BLaER1 (cell line): ENCODE results near the gene CFAP61.

Experiments
- H3K27ac ChIP-seq: shearing (Covaris generic); formaldehyde crosslinking; 2 replicates; pipeline ENCODE4 v1.8.1; 2022
- H3K27me3 ChIP-seq: shearing (Covaris generic); formaldehyde crosslinking; 2 replicates; pipeline ENCODE4 v1.8.1; 2022
- H3K36me3 ChIP-seq: shearing (Covaris generic); formaldehyde crosslinking; 2 replicates; pipeline ENCODE4 v1.8.1; 2022
- H3K4me1 ChIP-seq: shearing (Covaris generic); formaldehyde crosslinking; 2 replicates; pipeline ENCODE4 v1.8.1; 2022
- H3K4me2 ChIP-seq: shearing (Covaris generic); formaldehyde crosslinking; 2 replicates; pipeline ENCODE4 v1.8.1; 2022
- H3K4me3 ChIP-seq: shearing (Covaris generic); formaldehyde crosslinking; 2 replicates; pipeline ENCODE4 v1.8.1; 2022
- H3K9ac ChIP-seq: shearing (Covaris generic); formaldehyde crosslinking; 2 replicates; pipeline ENCODE4 v1.8.1; 2022
- H3K9me3 ChIP-seq: shearing (Covaris generic); formaldehyde crosslinking; 2 replicates; pipeline ENCODE4 v1.8.1; 2022
- H4K20me1 ChIP-seq: shearing (Covaris generic); formaldehyde crosslinking; 2 replicates; pipeline ENCODE4 v1.8.1; 2022
- Cebpa-rat ChIP-seq: shearing (Covaris generic); IDR thresholded peaks from 2 replicates; pipeline ENCODE4 v1.8.1; 2022

CFAP61 gene

DNA sequence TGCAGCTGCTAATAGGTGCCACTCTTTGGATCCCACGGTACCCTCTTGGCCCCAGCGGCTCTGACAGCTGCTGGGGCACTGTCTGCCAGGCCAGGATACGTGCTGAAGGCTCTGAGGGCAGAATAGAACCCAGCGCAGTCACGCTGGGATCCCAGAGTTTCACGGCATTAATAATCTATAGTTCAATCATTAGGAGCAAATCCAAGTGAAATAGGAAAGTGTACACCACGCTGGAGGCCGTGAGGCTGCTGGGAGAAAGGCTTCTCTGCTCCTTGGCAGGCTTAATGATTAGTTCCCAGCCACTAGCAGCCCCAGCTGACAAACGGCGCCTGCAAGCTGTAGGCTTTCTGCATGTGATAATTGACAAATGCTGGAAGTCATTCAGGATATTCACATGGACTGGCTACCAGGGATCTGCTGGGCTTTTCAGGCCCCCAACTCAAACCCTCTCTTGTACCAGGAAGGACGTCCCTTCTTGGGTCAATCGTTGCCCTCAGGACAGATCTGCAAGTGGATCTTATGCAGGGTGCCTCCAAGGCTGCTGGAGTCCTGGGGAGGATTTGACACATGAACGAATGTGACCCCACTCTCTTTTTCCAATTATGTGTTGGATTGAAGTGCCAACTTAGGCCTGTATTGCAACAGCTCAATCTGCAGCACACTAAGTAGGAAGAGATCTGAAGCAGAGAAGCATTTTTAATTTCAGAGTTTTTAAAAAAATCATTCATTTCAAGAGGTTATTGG lies 265.5 kb downstream of the CFAP61 start:
- Histone ChIP-seq H3K36me3 (no peaks in the 10 kb centered on the region), H3K27ac (peak overlapping the region; percentile 78), H3K9ac (no peak overlapping the region; the same call in 1 of the 2 replicates), H3K4me3 (no peak overlapping the region), H4K20me1 (no peaks in the 10 kb centered on the region), H3K9me3 (peaks cover 11% of the 10 kb centered on the region), H3K4me1 (peaks cover 31% of the 10 kb centered on the region), H3K27me3 (no peaks in the 10 kb centered on the region), H3K4me2 (peak overlapping the region; percentile 71)
- no peak for TF ChIP-seq Cebpa-rat

DNA sequence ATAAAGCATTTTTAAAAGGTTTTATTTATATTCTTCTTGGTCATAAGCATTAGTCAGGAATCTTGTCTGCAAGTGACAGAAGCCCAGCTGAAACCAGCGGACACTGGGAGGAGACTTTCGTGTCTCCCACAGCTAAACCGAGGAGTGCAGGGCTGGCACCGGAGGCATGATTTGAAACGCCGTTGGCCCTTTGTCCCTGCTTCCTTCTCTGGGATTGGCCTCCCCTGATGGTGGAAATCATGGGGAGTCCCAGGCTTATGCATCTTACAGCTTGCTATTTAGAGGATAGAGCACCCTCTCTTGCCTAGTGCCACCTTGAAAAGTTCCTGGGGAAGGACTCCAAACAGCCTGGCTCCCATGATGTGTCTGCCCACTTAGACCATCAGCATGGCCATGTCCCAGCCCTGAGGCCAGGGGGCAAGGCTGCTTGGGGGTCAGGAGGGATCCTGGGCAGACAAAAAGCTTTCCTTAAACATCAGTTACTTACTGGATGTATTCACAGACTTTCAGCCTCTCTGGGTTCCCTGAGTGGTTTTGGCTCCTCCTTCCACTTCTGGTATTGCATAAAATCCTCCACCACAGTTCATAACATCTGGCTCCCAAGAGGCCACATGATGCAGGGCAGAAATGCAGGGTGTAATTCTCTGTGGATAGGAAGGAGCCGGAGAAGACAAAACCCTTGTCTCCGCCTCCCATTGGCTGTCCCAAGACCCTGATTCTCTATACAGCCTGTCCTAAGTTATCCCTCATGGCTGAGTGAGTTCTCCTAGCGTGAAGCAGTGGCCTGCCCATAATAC lies 266.2 kb downstream of the CFAP61 start:
- peak; percentile 86 for TF ChIP-seq Cebpa-rat
- Histone ChIP-seq H3K27ac (peak overlapping the region; percentile 78), H3K9me3 (peaks cover 11% of the 10 kb centered on the region), H4K20me1 (no peaks in the 10 kb centered on the region), H3K36me3 (no peaks in the 10 kb centered on the region), H3K4me1 (peaks cover 31% of the 10 kb centered on the region), H3K4me2 (peak overlapping the region; percentile 71), H3K27me3 (no peaks in the 10 kb centered on the region), H3K4me3 (no peak overlapping the region), H3K9ac (peak overlapping the region; percentile 39; the same call in 1 of the 2 replicates)

DNA sequence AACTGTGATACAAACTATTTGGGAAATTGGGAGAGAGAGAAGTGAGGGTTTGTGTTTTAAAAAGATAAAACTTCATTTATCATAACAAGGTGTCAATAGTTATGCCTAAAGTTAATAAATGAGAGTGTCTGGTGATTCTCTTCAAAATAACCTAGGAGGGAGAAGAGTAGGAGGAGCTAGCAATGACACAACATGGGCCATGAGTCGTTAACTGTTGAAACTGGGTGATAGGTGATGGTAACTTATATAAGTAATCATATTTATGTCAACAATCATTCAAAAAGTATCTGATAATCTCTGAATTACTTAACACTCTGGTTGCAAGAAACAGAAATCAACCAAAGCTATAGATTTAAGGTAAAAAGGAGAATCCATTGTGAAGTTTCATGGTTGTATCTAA lies 268.8 kb downstream of the CFAP61 start:
- H3K27me3 ChIP-seq = no peaks in the 10 kb centered on the region
- TF ChIP-seq Cebpa-rat = no peak
- peaks cover 11% of the 10 kb centered on the region for H3K9me3 ChIP-seq
- no peaks in the 10 kb centered on the region for H4K20me1 ChIP-seq
- no peak overlapping the region for H3K4me2 ChIP-seq
- no peak overlapping the region for H3K9ac ChIP-seq
- H3K4me3 ChIP-seq = no peak overlapping the region
- H3K27ac ChIP-seq = no peak overlapping the region
- peaks cover 31% of the 10 kb centered on the region for H3K4me1 ChIP-seq
- no peaks in the 10 kb centered on the region for H3K36me3 ChIP-seq

DNA sequence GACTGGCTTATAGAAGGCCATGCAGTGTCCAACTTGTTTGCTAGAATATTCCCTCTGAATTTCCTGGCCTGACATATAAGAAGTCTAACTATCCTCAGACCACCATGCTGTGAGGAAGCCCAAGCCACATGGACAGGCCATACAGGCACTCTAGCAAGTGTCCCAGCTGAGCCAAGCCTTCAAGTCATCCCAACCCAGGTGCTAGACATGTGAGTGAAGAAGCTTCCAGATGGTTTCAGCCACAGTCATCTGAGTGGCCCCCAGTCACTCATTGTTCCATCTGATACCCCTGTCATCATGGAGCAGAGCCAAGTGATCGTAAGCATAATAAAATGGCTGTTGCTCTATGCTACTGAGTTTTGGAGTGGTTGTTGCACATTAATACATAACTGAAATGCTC lies 269.6 kb downstream of the CFAP61 start:
- Histone ChIP-seq H3K4me2 (no peak overlapping the region), H3K9ac (no peak overlapping the region), H3K4me3 (no peak overlapping the region), H3K4me1 (peaks cover 29% of the 10 kb centered on the region), H4K20me1 (no peaks in the 10 kb centered on the region), H3K9me3 (peaks cover 11% of the 10 kb centered on the region), H3K27ac (no peak overlapping the region), H3K27me3 (no peaks in the 10 kb centered on the region), H3K36me3 (no peaks in the 10 kb centered on the region)
- no peak for TF ChIP-seq Cebpa-rat

DNA sequence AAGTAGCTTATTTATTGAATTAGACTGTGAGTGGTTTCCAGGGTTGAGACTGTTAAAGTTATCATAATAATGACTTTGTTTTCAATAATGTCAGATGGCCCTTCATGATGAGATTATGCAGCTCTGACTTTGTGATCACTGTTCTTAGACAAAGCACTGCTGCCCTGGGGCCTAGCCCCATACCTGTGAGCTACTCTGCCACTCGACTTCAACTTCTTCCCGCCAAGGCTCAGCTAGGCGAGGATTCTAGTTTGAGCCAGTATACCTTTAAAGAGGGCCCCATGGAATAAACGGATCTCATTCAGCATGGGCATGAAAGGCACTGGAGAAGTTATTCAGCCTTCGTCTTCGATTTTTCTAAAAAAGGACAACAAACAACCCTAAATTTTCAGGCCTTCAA lies 270.6 kb downstream of the CFAP61 start:
- Histone ChIP-seq H3K4me3 (no peak overlapping the region), H3K4me2 (no peak overlapping the region), H3K27ac (no peak overlapping the region), H3K9me3 (peaks cover 11% of the 10 kb centered on the region), H3K4me1 (peaks cover 19% of the 10 kb centered on the region), H3K36me3 (no peaks in the 10 kb centered on the region), H4K20me1 (no peaks in the 10 kb centered on the region), H3K9ac (no peak overlapping the region), H3K27me3 (no peaks in the 10 kb centered on the region)
- TF ChIP-seq Cebpa-rat = no peak

DNA sequence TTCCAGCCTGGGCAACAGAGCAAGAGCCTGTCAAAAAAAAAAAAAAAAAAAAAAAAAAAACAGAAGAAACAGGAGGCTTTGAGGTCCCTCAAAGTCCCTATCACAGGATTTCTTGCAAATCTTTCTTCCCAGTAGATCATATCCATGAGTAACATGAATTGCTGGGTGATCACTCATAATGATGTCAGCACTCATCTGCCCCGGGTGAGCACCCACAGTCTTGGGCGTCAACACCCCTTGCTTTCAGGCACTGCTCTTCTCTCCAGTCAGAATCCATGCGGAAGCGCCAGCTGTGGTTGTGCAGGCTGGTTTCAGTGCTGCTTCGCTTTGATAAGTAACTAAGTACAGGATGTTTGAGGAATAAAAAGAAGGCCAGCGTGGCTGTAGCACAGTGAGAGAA lies 275.4 kb downstream of the CFAP61 start:
- H3K4me3 ChIP-seq = no peak overlapping the region
- peaks cover 3% of the 10 kb centered on the region; the same call in 1 of the 2 replicates for H3K4me1 ChIP-seq
- H3K4me2 ChIP-seq = no peak overlapping the region
- no peak for TF ChIP-seq Cebpa-rat
- no peaks in the 10 kb centered on the region for H3K9me3 ChIP-seq
- H3K9ac ChIP-seq = no peak overlapping the region
- no peaks in the 10 kb centered on the region for H3K36me3 ChIP-seq
- no peak overlapping the region for H3K27ac ChIP-seq
- H4K20me1 ChIP-seq = no peaks in the 10 kb centered on the region
- H3K27me3 ChIP-seq = no peaks in the 10 kb centered on the region

DNA sequence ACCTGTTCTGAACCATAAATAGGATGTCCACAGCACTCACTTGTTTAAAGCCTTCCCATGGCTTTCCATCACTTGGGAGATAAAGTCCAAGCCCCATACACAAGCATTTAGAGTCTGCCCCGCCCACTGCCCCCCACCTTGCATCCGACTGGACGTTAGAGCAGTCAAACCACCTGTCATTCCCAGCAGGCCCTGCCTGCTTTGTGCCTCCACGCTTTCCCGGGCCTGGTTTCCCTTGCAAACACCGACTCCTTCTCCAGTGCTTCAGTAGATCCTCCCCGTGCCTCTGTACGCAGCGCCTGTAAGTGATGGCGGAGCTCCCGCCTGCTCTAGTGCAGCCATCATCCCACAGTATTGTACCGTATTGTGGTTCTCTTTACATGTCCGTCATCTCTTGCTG lies 277.2 kb downstream of the CFAP61 start:
- H3K4me1 ChIP-seq = peaks cover 15% of the 10 kb centered on the region
- H3K27me3 ChIP-seq = no peaks in the 10 kb centered on the region
- TF ChIP-seq Cebpa-rat = no peak
- H3K9ac ChIP-seq = no peak overlapping the region
- no peak overlapping the region for H3K27ac ChIP-seq
- H3K4me3 ChIP-seq = no peak overlapping the region
- no peaks in the 10 kb centered on the region for H3K9me3 ChIP-seq
- no peak overlapping the region for H3K4me2 ChIP-seq
- H3K36me3 ChIP-seq = no peaks in the 10 kb centered on the region
- H4K20me1 ChIP-seq = no peaks in the 10 kb centered on the region

DNA sequence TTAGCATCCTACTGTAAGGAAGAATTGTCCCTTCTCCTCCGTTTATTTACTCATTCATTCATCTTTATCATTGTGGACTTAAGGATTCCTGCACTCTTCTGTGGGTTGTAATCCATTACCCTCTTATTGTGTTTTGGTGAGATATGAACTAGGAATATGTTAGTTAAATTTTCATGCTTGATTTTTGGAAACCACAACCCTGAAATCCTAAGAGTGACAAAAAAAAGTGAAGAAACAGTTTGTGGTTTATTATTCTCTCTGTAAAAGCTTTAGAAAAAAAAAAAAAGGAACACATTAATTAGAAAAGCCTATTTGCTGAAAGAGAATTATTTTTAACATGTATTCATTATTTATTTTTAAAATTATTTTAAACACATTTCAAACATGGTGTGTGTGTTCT lies 278.8 kb downstream of the CFAP61 start:
- no peak overlapping the region for H3K4me2 ChIP-seq
- H3K4me3 ChIP-seq = no peak overlapping the region
- H3K27me3 ChIP-seq = no peaks in the 10 kb centered on the region
- no peaks in the 10 kb centered on the region for H4K20me1 ChIP-seq
- H3K9ac ChIP-seq = no peak overlapping the region
- no peak for TF ChIP-seq Cebpa-rat
- H3K4me1 ChIP-seq = peaks cover 20% of the 10 kb centered on the region
- H3K9me3 ChIP-seq = peaks cover 4% of the 10 kb centered on the region; the same call in 1 of the 2 replicates
- H3K36me3 ChIP-seq = no peaks in the 10 kb centered on the region
- no peak overlapping the region for H3K27ac ChIP-seq

DNA sequence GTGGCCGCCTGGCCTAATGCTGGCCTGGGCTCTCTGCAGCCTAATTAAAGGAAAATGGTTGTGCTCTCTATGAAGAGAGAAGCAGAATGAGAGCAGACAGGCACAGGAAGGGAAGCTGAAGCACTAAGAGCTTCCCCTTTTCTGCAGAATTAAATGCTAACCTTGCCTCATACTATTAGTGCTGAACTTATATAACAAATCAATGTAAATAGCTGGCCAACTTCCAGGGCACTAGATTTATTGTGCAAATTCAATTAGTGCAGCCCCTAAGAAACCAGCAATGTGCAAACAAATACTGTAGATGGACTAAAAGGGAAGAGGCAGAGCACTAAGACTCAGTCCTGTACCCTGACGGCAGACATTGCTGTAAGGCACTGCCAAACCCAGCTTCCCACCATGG lies 279.5 kb downstream of the CFAP61 start:
- no peak overlapping the region for H3K27ac ChIP-seq
- no peaks in the 10 kb centered on the region for H3K27me3 ChIP-seq
- peaks cover 20% of the 10 kb centered on the region for H3K4me1 ChIP-seq
- no peak overlapping the region for H3K4me3 ChIP-seq
- no peak overlapping the region for H3K9ac ChIP-seq
- H3K9me3 ChIP-seq = peaks cover 5% of the 10 kb centered on the region; the same call in 1 of the 2 replicates
- TF ChIP-seq Cebpa-rat = no peak
- H4K20me1 ChIP-seq = no peaks in the 10 kb centered on the region
- H3K36me3 ChIP-seq = no peaks in the 10 kb centered on the region
- peak overlapping the region; percentile 8; the same call in 1 of the 2 replicates for H3K4me2 ChIP-seq

DNA sequence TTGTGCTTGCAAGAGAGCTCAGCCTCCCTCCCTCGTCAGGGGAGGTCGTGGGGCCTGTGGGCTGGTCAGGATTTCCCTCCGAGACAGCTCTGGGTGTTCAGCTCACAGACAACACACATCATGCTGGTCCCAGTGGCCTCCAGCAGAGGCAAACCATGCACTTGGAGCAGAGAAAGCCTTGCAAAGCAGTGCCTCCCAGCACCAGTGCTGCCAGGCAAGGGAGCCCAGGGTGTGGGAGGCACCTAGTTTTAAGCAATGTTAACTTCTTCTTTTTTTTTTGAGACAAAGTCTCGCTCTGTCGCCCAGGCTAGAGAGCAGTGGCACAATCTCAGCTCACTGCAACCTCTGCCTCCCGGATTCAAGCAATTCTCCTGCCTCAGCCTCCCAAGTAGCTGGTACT lies 281.5 kb downstream of the CFAP61 start:
- TF ChIP-seq Cebpa-rat = no peak
- Histone ChIP-seq H4K20me1 (no peaks in the 10 kb centered on the region), H3K4me2 (peak overlapping the region; percentile 44; the same call in 1 of the 2 replicates), H3K4me1 (peaks cover 20% of the 10 kb centered on the region), H3K9me3 (peaks cover 10% of the 10 kb centered on the region), H3K4me3 (no peak overlapping the region), H3K27me3 (no peaks in the 10 kb centered on the region), H3K9ac (no peak overlapping the region), H3K36me3 (no peaks in the 10 kb centered on the region), H3K27ac (no peak overlapping the region)
